HepG2 (cell line): Measurements from ENCODE around the gene PCBP1. TPM values are rescaled to one million over a fixed set of nuclear protein-coding genes. Genes with fewer than 3 reads are reported as not detected.

Source experiments
- ATF5 ChIP-seq: sonication (generic); formaldehyde crosslinking; IDR thresholded peaks from 2 replicates; pipeline ENCODE4 v1.4.0; 2020; ENCODE audit warnings: mild to moderate bottlenecking, low read depth, missing genetic modification reagents
- CHD4 ChIP-seq: fragments of 200-600 bp; sonication (generic); IDR thresholded peaks from 2 replicates; pipeline ENCODE4 v1.7.0; 2017; ENCODE audit warnings: mild to moderate bottlenecking, low read length, borderline replicate concordance
- DNMT1 ChIP-seq: sonication (generic); formaldehyde crosslinking; IDR thresholded peaks from 2 replicates; pipeline ENCODE4 v1.5.1; 2020; ENCODE audit warnings: mild to moderate bottlenecking, missing genetic modification reagents
- E2F1 ChIP-seq: sonication (generic); formaldehyde crosslinking; IDR thresholded peaks from 2 replicates; pipeline ENCODE4 v1.5.0; 2020; ENCODE audit warnings: missing genetic modification reagents
- NRL ChIP-seq: sonication (generic); formaldehyde crosslinking; IDR thresholded peaks from 2 replicates; pipeline ENCODE4 v1.5.0; 2020; ENCODE audit warnings: missing genetic modification reagents, mild to moderate bottlenecking, moderate library complexity, borderline replicate concordance
- RFXAP ChIP-seq: sonication (generic); formaldehyde crosslinking; IDR thresholded peaks from 2 replicates; pipeline ENCODE4 v1.4.0; 2020; ENCODE audit warnings: missing genetic modification reagents, borderline replicate concordance
- SP1 ChIP-seq, 2 experiments: fragments of 450-650 bp in 1 of 2; sonication (generic) in 1 of 2; formaldehyde crosslinking in 1 of 2; IDR thresholded peaks; 2 replicates each; pipeline versions ENCODE4 v1.4.0 to v1.6.1; 2016 to 2020; ENCODE audit warnings: missing genetic modification reagents in 1 of 2
- SRSF4 ChIP-seq: fragments of 200-400 bp; formaldehyde crosslinking; IDR thresholded peaks from one replicate; pipeline ENCODE4 v1.6.1; 2018; ENCODE audit warnings: mild to moderate bottlenecking, low read depth, low read length, moderate library complexity; ENCODE audit not compliant: poor library complexity, severe bottlenecking
- TEF ChIP-seq: sonication (generic); formaldehyde crosslinking; IDR thresholded peaks from 2 replicates; pipeline ENCODE4 v1.5.0; 2020; ENCODE audit warnings: missing genetic modification reagents
- TOE1 ChIP-seq: sonication (generic); formaldehyde crosslinking; IDR thresholded peaks from 2 replicates; pipeline ENCODE4 v1.4.0; 2020; ENCODE audit warnings: mild to moderate bottlenecking, missing genetic modification reagents
- XBP1 ChIP-seq: sonication (generic); formaldehyde crosslinking; IDR thresholded peaks from 2 replicates; pipeline ENCODE4 v1.5.0; 2020; ENCODE audit warnings: missing genetic modification reagents
- YY1 ChIP-seq: IDR thresholded peaks from 2 replicates; pipeline ENCODE4 v1.6.1; 2011; ENCODE audit warnings: low read length, low read depth, moderate library complexity, mild to moderate bottlenecking; ENCODE audit not compliant: insufficient read depth, insufficient replicate concordance
- ZNF207 ChIP-seq: fragments of 450-650 bp; IDR thresholded peaks from 2 replicates; pipeline ENCODE4 v1.6.1; 2016; ENCODE audit warnings: antibody characterized with exemption, borderline replicate concordance
- ZNF317 ChIP-seq: sonication (generic); formaldehyde crosslinking; IDR thresholded peaks from 2 replicates; pipeline ENCODE4 v1.5.0; 2020; ENCODE audit warnings: mild to moderate bottlenecking, missing genetic modification reagents
- ZNF431 ChIP-seq: sonication (generic); formaldehyde crosslinking; IDR thresholded peaks from 2 replicates; pipeline ENCODE4 v1.9.0; 2022; ENCODE audit warnings: missing genetic modification reagents, low read depth, mild to moderate bottlenecking, borderline replicate concordance
- polyA plus RNA-seq, 8 experiments: library from polyadenylated mRNA; depleted of rRNA in 3 of 8; stranded (reverse) in 7 of 8; unstranded in 1 of 8; fragments of >200 nt; fragmentation: Illumina TruSeq in 4 of 8; extraction: Trizol in 4 of 8; gene quantifications; 2 replicates each; pipeline versions ENCODE4 v1.2.1 to v1.2.3, GENCODE V29; 2011 to 2016; ENCODE audit warnings: low read depth in 4 of 8, missing spikeins in 1 of 8, mixed read lengths in 1 of 8; ENCODE audit not compliant: insufficient read depth in 1 of 8
- total RNA-seq, 5 experiments: library from RNA; depleted of rRNA; stranded (reverse); fragments of >200 nt; fragmentation: Illumina TruSeq; extraction: Trizol; gene quantifications; 2 replicates each; pipeline ENCODE4 v1.2.3, GENCODE V29; 2016; ENCODE audit warnings: low read depth in 1 of 5
- TF ChIP-seq, protein P1 (sequence below): sonication (generic); formaldehyde crosslinking; IDR thresholded peaks from 2 replicates; pipeline ENCODE4 v1.4.0; 2020; ENCODE audit warnings: missing genetic modification reagents
- TF ChIP-seq, protein P2 (sequence below): sonication (generic); formaldehyde crosslinking; IDR thresholded peaks from 2 replicates; pipeline ENCODE4 v1.4.0; 2020; ENCODE audit warnings: mild to moderate bottlenecking, missing genetic modification reagents
- TF ChIP-seq, protein P3 (sequence below): sonication (generic); formaldehyde crosslinking; IDR thresholded peaks from 2 replicates; pipeline ENCODE4 v1.8.0; 2022; ENCODE audit warnings: mild to moderate bottlenecking, missing genetic modification reagents, moderate library complexity

PCBP1 gene
- total and polyA plus RNA-seq, 2 of the 13 experiments (the other 11 are each of a cell fraction or from before 2014, with no cell fraction given), result 32.0 to 137 TPM

- TF ChIP-seq, protein P1, sequence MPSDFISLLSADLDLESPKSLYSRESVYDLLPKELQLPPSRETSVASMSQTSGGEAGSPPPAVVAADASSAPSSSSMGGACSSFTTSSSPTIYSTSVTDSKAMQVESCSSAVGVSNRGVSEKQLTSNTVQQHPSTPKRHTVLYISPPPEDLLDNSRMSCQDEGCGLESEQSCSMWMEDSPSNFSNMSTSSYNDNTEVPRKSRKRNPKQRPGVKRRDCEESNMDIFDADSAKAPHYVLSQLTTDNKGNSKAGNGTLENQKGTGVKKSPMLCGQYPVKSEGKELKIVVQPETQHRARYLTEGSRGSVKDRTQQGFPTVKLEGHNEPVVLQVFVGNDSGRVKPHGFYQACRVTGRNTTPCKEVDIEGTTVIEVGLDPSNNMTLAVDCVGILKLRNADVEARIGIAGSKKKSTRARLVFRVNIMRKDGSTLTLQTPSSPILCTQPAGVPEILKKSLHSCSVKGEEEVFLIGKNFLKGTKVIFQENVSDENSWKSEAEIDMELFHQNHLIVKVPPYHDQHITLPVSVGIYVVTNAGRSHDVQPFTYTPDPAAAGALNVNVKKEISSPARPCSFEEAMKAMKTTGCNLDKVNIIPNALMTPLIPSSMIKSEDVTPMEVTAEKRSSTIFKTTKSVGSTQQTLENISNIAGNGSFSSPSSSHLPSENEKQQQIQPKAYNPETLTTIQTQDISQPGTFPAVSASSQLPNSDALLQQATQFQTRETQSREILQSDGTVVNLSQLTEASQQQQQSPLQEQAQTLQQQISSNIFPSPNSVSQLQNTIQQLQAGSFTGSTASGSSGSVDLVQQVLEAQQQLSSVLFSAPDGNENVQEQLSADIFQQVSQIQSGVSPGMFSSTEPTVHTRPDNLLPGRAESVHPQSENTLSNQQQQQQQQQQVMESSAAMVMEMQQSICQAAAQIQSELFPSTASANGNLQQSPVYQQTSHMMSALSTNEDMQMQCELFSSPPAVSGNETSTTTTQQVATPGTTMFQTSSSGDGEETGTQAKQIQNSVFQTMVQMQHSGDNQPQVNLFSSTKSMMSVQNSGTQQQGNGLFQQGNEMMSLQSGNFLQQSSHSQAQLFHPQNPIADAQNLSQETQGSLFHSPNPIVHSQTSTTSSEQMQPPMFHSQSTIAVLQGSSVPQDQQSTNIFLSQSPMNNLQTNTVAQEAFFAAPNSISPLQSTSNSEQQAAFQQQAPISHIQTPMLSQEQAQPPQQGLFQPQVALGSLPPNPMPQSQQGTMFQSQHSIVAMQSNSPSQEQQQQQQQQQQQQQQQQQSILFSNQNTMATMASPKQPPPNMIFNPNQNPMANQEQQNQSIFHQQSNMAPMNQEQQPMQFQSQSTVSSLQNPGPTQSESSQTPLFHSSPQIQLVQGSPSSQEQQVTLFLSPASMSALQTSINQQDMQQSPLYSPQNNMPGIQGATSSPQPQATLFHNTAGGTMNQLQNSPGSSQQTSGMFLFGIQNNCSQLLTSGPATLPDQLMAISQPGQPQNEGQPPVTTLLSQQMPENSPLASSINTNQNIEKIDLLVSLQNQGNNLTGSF (CRISPR knock-in tag), result no peak
- TF ChIP-seq, protein P2, sequence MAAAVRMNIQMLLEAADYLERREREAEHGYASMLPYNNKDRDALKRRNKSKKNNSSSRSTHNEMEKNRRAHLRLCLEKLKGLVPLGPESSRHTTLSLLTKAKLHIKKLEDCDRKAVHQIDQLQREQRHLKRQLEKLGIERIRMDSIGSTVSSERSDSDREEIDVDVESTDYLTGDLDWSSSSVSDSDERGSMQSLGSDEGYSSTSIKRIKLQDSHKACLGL (CRISPR knock-in tag), result peak; percentile 56; the same call in 1 of the 2 replicates
- peak; percentile 53; the same call in 1 of the 2 replicates for TF ChIP-seq CHD4
- no peak for TF ChIP-seq SRSF4
- TF ChIP-seq TOE1 (CRISPR knock-in tag), result peak; percentile 71; the same call in 1 of the 2 replicates
- TF ChIP-seq TEF (CRISPR knock-in tag), result no peak
- peak; percentile 65 for TF ChIP-seq YY1
- no peak for TF ChIP-seq ZNF207
- 0 out of 2 replicates have a peak, but pooled peaks have one; percentile 5 for TF ChIP-seq RFXAP (CRISPR knock-in tag)
- TF ChIP-seq, protein P3, sequence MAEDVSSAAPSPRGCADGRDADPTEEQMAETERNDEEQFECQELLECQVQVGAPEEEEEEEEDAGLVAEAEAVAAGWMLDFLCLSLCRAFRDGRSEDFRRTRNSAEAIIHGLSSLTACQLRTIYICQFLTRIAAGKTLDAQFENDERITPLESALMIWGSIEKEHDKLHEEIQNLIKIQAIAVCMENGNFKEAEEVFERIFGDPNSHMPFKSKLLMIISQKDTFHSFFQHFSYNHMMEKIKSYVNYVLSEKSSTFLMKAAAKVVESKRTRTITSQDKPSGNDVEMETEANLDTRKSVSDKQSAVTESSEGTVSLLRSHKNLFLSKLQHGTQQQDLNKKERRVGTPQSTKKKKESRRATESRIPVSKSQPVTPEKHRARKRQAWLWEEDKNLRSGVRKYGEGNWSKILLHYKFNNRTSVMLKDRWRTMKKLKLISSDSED, result no peak; the same call in 1 of the 2 replicates
- TF ChIP-seq E2F1 (CRISPR knock-in tag), result no peak
- TF ChIP-seq SP1 (IDR thresholded peaks at IDR 0.05), result no peak
- TF ChIP-seq SP1 (CRISPR knock-in tag; IDR thresholded peaks at IDR 0.05), result peak; percentile 48; the same call in 1 of the 2 replicates
- no peak for TF ChIP-seq NRL (CRISPR knock-in tag)
- no peak; the same call in 1 of the 2 replicates for TF ChIP-seq ZNF431 (CRISPR knock-in tag)
- no peak for TF ChIP-seq ATF5
- peak; percentile 24 for TF ChIP-seq ZNF317
- no peak for TF ChIP-seq DNMT1 (CRISPR knock-in tag)
- TF ChIP-seq XBP1 (CRISPR knock-in tag), result no peak
Observed at GRCh38 chr2:70086838-70087701, at the start of gene PCBP1 (continued).
